IMR-90 (cell line): Measurements from ENCODE around the gene C3orf49. TPM values are rescaled to one million over a fixed set of nuclear protein-coding genes. Genes with fewer than 3 reads are reported as not detected.

Experiments used
- ATAC-seq: fragments of 200-7000 bp; cut with Tn5 transposase; 2 replicates; pipeline ENCODE4 v1.9.1; 2020; ENCODE audit warnings: low read depth, mild to moderate bottlenecking, moderate library complexity
- BruUV-seq: library from RNA; stranded (reverse); fragments of 400-500 nt; replicated peaks from 2 replicates; lab custom pipeline; 2021; lab: Mats Ljungman, UMichigan
- CTCF ChIA-PET: fragments of 300-600 bp; formaldehyde crosslinking; extraction: SDS; loops from one replicate; lab custom pipeline; 2021; ENCODE audit warnings: antibody characterized with exemption; lab: Yijun Ruan, JAX
- POLR2A ChIA-PET: fragments of 300-600 bp; sonication (Branson Sonifier 250); formaldehyde crosslinking; loops from one replicate; lab custom pipeline; 2022; ENCODE audit warnings: antibody characterized with exemption; ENCODE audit not compliant: unreplicated experiment; lab: Charles Lee
- DNase-seq: peaks from one replicate; pipeline ENCODE4 v3.0.0; 2013
- H2AFZ ChIP-seq: replicated peaks from 2 replicates; pipeline ENCODE3; 2013; ENCODE audit warnings: low read length, mild to moderate bottlenecking; ENCODE audit not compliant: poor library complexity
- H2AK5ac ChIP-seq: 2 replicates; pipeline ENCODE4 v1.6.1; 2013; ENCODE audit warnings: low read depth, low read length, inconsistent platforms
- H2AK9ac ChIP-seq: replicated peaks from 2 replicates; pipeline ENCODE3; 2013; ENCODE audit warnings: mild to moderate bottlenecking, low read depth, low read length, moderate library complexity; ENCODE audit not compliant: poor library complexity
- H2BK120ac ChIP-seq: 2 replicates; pipeline ENCODE4 v1.6.1; 2013; ENCODE audit warnings: low read depth, low read length, inconsistent platforms
- H2BK15ac ChIP-seq: 3 replicates; pipeline ENCODE4 v1.6.1; 2013; ENCODE audit warnings: low read depth, low read length, inconsistent platforms
- H2BK20ac ChIP-seq: 2 replicates; pipeline ENCODE4 v1.6.1; 2013; ENCODE audit warnings: low read depth, mild to moderate bottlenecking, inconsistent platforms, low read length, moderate library complexity
- H2BK5ac ChIP-seq: 2 replicates; pipeline ENCODE4 v1.6.1; 2013; ENCODE audit warnings: mild to moderate bottlenecking, low read depth, low read length, inconsistent platforms; ENCODE audit not compliant: poor library complexity, severe bottlenecking
- H3K14ac ChIP-seq: replicated peaks from 2 replicates; pipeline ENCODE4 v1.6.1; 2013; ENCODE audit warnings: low read depth, low read length, inconsistent platforms
- H3K18ac ChIP-seq: 2 replicates; pipeline ENCODE4 v1.6.1; 2013; ENCODE audit warnings: low read depth, low read length, control low read depth
- H3K23ac ChIP-seq: 2 replicates; pipeline ENCODE4 v1.6.1; 2013; ENCODE audit warnings: low read depth, low read length, inconsistent platforms
- H3K27ac ChIP-seq: 2 replicates; pipeline ENCODE4 v1.5.1; 2013; ENCODE audit warnings: mild to moderate bottlenecking, control low read depth, low read length; ENCODE audit not compliant: insufficient read depth
- H3K27me3 ChIP-seq: 2 replicates; pipeline ENCODE4 v1.6.1; 2013; ENCODE audit warnings: low read length; ENCODE audit not compliant: control insufficient read depth, insufficient read depth
- H3K36me3 ChIP-seq: 2 replicates; pipeline ENCODE4 v1.6.1; 2013; ENCODE audit warnings: low read length, mixed read lengths; ENCODE audit not compliant: control insufficient read depth, insufficient read depth
- H3K4ac ChIP-seq: 2 replicates; pipeline ENCODE4 v1.6.1; 2013; ENCODE audit warnings: low read depth, low read length, inconsistent platforms
- H3K4me1 ChIP-seq: 2 replicates; pipeline ENCODE4 v1.6.1; 2013; ENCODE audit warnings: low read length, mixed read lengths; ENCODE audit not compliant: control insufficient read depth, insufficient read depth
- H3K4me2 ChIP-seq: 2 replicates; pipeline ENCODE4 v1.6.1; 2013; ENCODE audit warnings: low read depth, mild to moderate bottlenecking, control low read depth, low read length, moderate library complexity
- H3K4me3 ChIP-seq: 2 replicates; pipeline ENCODE4 v1.5.1; 2013; ENCODE audit warnings: low read depth, mild to moderate bottlenecking, control low read depth, low read length, moderate library complexity; ENCODE audit not compliant: insufficient read depth
- H3K56ac ChIP-seq: 2 replicates; pipeline ENCODE4 v1.6.1; 2013; ENCODE audit warnings: low read length, inconsistent platforms; ENCODE audit not compliant: insufficient read depth; ENCODE audit errors: extremely low read depth
- H3K79me1 ChIP-seq, 2 experiments: 2 replicates each; pipeline ENCODE4 v1.6.1; 2013; ENCODE audit warnings: low read length in 2 of 2, inconsistent platforms in 1 of 2, low read depth in 1 of 2
- H3K9ac ChIP-seq: 2 replicates; pipeline ENCODE4 v1.6.1; 2013; ENCODE audit warnings: low read depth, low read length, control low read depth
- H3K9me1 ChIP-seq: 2 replicates; pipeline ENCODE4 v1.6.1; 2013; ENCODE audit warnings: low read length, inconsistent platforms; ENCODE audit not compliant: insufficient read depth
- H3K9me3 ChIP-seq: 2 replicates; pipeline ENCODE4 v1.6.1; 2013; ENCODE audit warnings: low read length; ENCODE audit not compliant: control insufficient read depth, insufficient read depth
- H4K20me1 ChIP-seq: 2 replicates; pipeline ENCODE4 v1.6.1; 2013; ENCODE audit warnings: low read length, inconsistent platforms; ENCODE audit not compliant: insufficient read depth
- H4K5ac ChIP-seq: 2 replicates; pipeline ENCODE4 v1.6.1; 2013; ENCODE audit warnings: mild to moderate bottlenecking, low read depth, low read length, control low read depth
- H4K8ac ChIP-seq, 2 experiments: 2 replicates each; pipeline ENCODE4 v1.6.1; 2013; ENCODE audit warnings: low read depth in 2 of 2, low read length in 2 of 2, control low read depth in 1 of 2, inconsistent platforms in 1 of 2
- H4K91ac ChIP-seq: 2 replicates; pipeline ENCODE4 v1.6.1; 2013; ENCODE audit warnings: low read depth, low read length, inconsistent platforms; ENCODE audit not compliant: insufficient read depth
- BHLHE40 ChIP-seq: fragments of 150-350 bp; IDR thresholded peaks from 2 replicates; pipeline ENCODE4 v1.6.1; 2016; ENCODE audit warnings: mild to moderate bottlenecking, low read depth, low read length
- CEBPB ChIP-seq: IDR thresholded peaks from 2 replicates; pipeline ENCODE4 v1.6.1; 2012; ENCODE audit warnings: low read depth, low read length, improper control_type of control experiment
- CHD1 ChIP-seq: IDR thresholded peaks from 2 replicates; pipeline ENCODE4 v1.6.1; 2012; ENCODE audit warnings: low read depth, low read length, improper control_type of control experiment
- CTCF ChIP-seq: conservative IDR thresholded peaks from 2 replicates; pipeline ENCODE4 v1.5.1; 2012; ENCODE audit warnings: mild to moderate bottlenecking, low read depth, low read length, improper control_type of control experiment
- ELK1 ChIP-seq: fragments of 150-350 bp; IDR thresholded peaks from 2 replicates; pipeline ENCODE4 v1.6.1; 2016; ENCODE audit warnings: low read depth, mild to moderate bottlenecking, low read length, moderate library complexity, borderline replicate concordance
- FOS ChIP-seq: fragments of 150-350 bp; IDR thresholded peaks from 2 replicates; pipeline ENCODE4 v1.6.1; 2016; ENCODE audit warnings: low read depth, low read length
- MAFK ChIP-seq: IDR thresholded peaks from 2 replicates; pipeline ENCODE4 v1.6.1; 2012; ENCODE audit warnings: low read depth, low read length, improper control_type of control experiment
- MAZ ChIP-seq: IDR thresholded peaks from 2 replicates; pipeline ENCODE4 v1.6.1; 2012; ENCODE audit warnings: low read depth, mild to moderate bottlenecking, low read length, improper control_type of control experiment, moderate library complexity, borderline replicate concordance
- MXI1 ChIP-seq: IDR thresholded peaks from 2 replicates; pipeline ENCODE4 v1.6.1; 2012; ENCODE audit warnings: low read depth, mild to moderate bottlenecking, low read length, moderate library complexity, borderline replicate concordance
- NFE2L2 ChIP-seq: fragments of 150-350 bp; IDR thresholded peaks from 2 replicates; pipeline ENCODE4 v1.6.1; 2016; ENCODE audit warnings: low read depth, mild to moderate bottlenecking, low read length
- POLR2A ChIP-seq: IDR thresholded peaks from 2 replicates; pipeline ENCODE4 v1.6.1; 2012; ENCODE audit warnings: mild to moderate bottlenecking, low read depth, low read length
- RAD21 ChIP-seq: IDR thresholded peaks from 2 replicates; pipeline ENCODE4 v1.6.1; 2012; ENCODE audit warnings: low read length, improper control_type of control experiment
- RCOR1 ChIP-seq: IDR thresholded peaks from 2 replicates; pipeline ENCODE4 v1.6.1; 2012; ENCODE audit warnings: mild to moderate bottlenecking, low read length, improper control_type of control experiment; ENCODE audit not compliant: insufficient replicate concordance
- RFX5 ChIP-seq: IDR thresholded peaks from 2 replicates; pipeline ENCODE4 v1.8.0; 2012; ENCODE audit warnings: low read depth, mild to moderate bottlenecking, low read length, moderate library complexity
- SMC3 ChIP-seq: fragments of 150-350 bp; IDR thresholded peaks from 2 replicates; pipeline ENCODE4 v1.6.1; 2016; ENCODE audit warnings: low read depth, mild to moderate bottlenecking, antibody characterized with exemption, low read length, moderate library complexity
- USF2 ChIP-seq: fragments of 150-350 bp; IDR thresholded peaks from 2 replicates; pipeline ENCODE4 v1.6.1; 2017; ENCODE audit warnings: mild to moderate bottlenecking, antibody characterized with exemption, low read length, low read depth
- WGBS, 2 experiments: methylation state at CpG; one replicate each; pipeline versions ENCODE4 v1.1.5 to v1.1.7; 2013; ENCODE audit warnings: missing lambda C conversion rate in 2 of 2; ENCODE audit not compliant: insufficient read length in 1 of 2; ENCODE audit errors: extremely low coverage in 2 of 2; 5-methylcytosine and 5-hydroxymethylcytosine counted together
- dilution Hi-C: fragments of 300-500 bp; cut with HindIII; formaldehyde crosslinking; loops from one replicate; pipeline ENCODE4 v1.14.3; 2018; ENCODE audit warnings: low sequenced_read_pairs; ENCODE audit not compliant: unreplicated experiment
- in situ Hi-C: fragments of 300-500 bp; cut with MboI; formaldehyde crosslinking; loops from 3 replicates; pipeline ENCODE4 v1.14.3; 2019; ENCODE audit warnings: low sequenced_read_pairs, inconsistent platforms, mixed read lengths
- intact Hi-C: fragments of 100-400 bp; cut with micrococcal nuclease; formaldehyde crosslinking; loops from 2 replicates; pipeline ENCODE4 v1.10.0; 2022
- polyA plus RNA-seq, 3 experiments: library from polyadenylated mRNA; depleted of rRNA; stranded (reverse); fragments of >200 nt; gene quantifications; 2 replicates each; pipeline ENCODE4 v1.2.3, GENCODE V29; 2012; ENCODE audit warnings: low replicate concordance in 1 of 3
- total RNA-seq: library from RNA; depleted of rRNA; stranded (reverse); fragments of >200 nt; gene quantifications from 2 replicates; pipeline ENCODE4 v1.2.3, GENCODE V29; 2012

Gene C3orf49
- total and polyA plus RNA-seq, 2 of the 4 experiments (the other 2 are of a cell fraction), result not detected

GRCh38 chr3:63853106-63853505 lies 34.0 kb downstream of the C3orf49 start:
- H4K8ac ChIP-seq, result no peak overlapping the region
- no peak overlapping the region for H2BK5ac ChIP-seq
- peaks cover 29 to 37% of the 10 kb centered on the region in 2 experiments for H3K79me1 ChIP-seq
- H3K27ac ChIP-seq, result no peak overlapping the region
- H3K4me1 ChIP-seq, result peaks cover 4% of the 10 kb centered on the region
- BruUV-seq, result no TSS peak
- no peak overlapping the region for H3K9ac ChIP-seq
- H4K91ac ChIP-seq, result no peak overlapping the region
- no peak overlapping the region for H3K14ac ChIP-seq
- no peaks in the 10 kb centered on the region for H3K36me3 ChIP-seq
- no CpG with 5 or more reads among the region's 4 CpGs for WGBS, 2 experiments
- no peak overlapping the region for H3K4me2 ChIP-seq
- no peak for TF ChIP-seq CEBPB
- TF ChIP-seq POLR2A, result no peak
- TF ChIP-seq CHD1, result no peak
- TF ChIP-seq MXI1, result no peak
- TF ChIP-seq CTCF, result no peak
- TF ChIP-seq SMC3, result no peak
- no peak for TF ChIP-seq NFE2L2
- TF ChIP-seq FOS, result no peak
- no peak for TF ChIP-seq RAD21
- no peak for TF ChIP-seq MAZ
- TF ChIP-seq BHLHE40, result no peak
- no peak for TF ChIP-seq MAFK
- TF ChIP-seq RCOR1, result no peak
- TF ChIP-seq USF2, result no peak
- TF ChIP-seq ELK1, result no peak
- no peak for TF ChIP-seq RFX5
- no peak overlapping the region for H2BK15ac ChIP-seq
- H3K4ac ChIP-seq, result no peak overlapping the region
- H3K23ac ChIP-seq, result no peak overlapping the region
- no peaks in the 10 kb centered on the region for H3K9me3 ChIP-seq
- peaks cover 5% of the 10 kb centered on the region; the same call in 1 of the 2 replicates for H4K20me1 ChIP-seq
- no peak overlapping the region for H2AFZ ChIP-seq
- dilution Hi-C loops, result no loop called here
- H3K4me3 ChIP-seq, result no peak overlapping the region
- peaks cover 5% of the 10 kb centered on the region; the same call in 1 of the 2 replicates for H3K9me1 ChIP-seq
- no peak overlapping the region for H4K5ac ChIP-seq
- H2AK9ac ChIP-seq, result no peak overlapping the region
- H3K27me3 ChIP-seq, result no peaks in the 10 kb centered on the region
- ChIA-PET CTCF (no interaction called here), POLR2A (no interaction called here)
- in situ Hi-C loops, result no loop called here
- no peak overlapping the region for H2BK120ac ChIP-seq
- no peak for DNase-seq
- ATAC-seq, result no peak
- H2AK5ac ChIP-seq, result no peak overlapping the region
- no peak overlapping the region for H2BK20ac ChIP-seq
- intact Hi-C loops, result no loop called here
- no peak overlapping the region for H3K56ac ChIP-seq
- no peak overlapping the region for H3K18ac ChIP-seq
